HCT116 (cell line): ENCODE data around the gene GLTP.

Experiments
- CBX3 ChIP-seq: IDR thresholded peaks from 2 replicates; pipeline ENCODE4 v1.6.1; 2012; ENCODE audit warnings: low read depth
- CTCF ChIP-seq, 3 experiments: fragments of 200-600 bp in 1 of 3; sonication (generic) in 1 of 3; IDR thresholded peaks in 2 of 3; conservative IDR thresholded peaks in 1 of 3; 2 replicates each; pipeline ENCODE4 v1.5.1; 2012 to 2017; ENCODE audit warnings: low read depth in 2 of 3, low read length in 2 of 3, antibody characterized with exemption in 1 of 3, borderline replicate concordance in 1 of 3, control low read depth in 1 of 3, mild to moderate bottlenecking in 1 of 3, mixed read lengths in 1 of 3, mixed run types in 1 of 3, moderate library complexity in 1 of 3; ENCODE audit not compliant: insufficient read depth in 1 of 3
- EZH2 ChIP-seq: fragments of 200-600 bp; sonication (generic); IDR thresholded peaks from 2 replicates; pipeline ENCODE4 v1.6.1; 2017; ENCODE audit warnings: antibody characterized with exemption, mixed run types
- JUND ChIP-seq: IDR thresholded peaks from 2 replicates; pipeline ENCODE4 v1.6.1; 2012
- POLR2A ChIP-seq: IDR thresholded peaks from 2 replicates; pipeline ENCODE4 v1.7.0; 2011; ENCODE audit warnings: borderline replicate concordance; ENCODE audit not compliant: insufficient read depth, insufficient read length; ENCODE audit errors: extremely low read depth
- RAD21 ChIP-seq: IDR thresholded peaks from 2 replicates; pipeline ENCODE4 v1.6.1; 2012; ENCODE audit warnings: low read depth, mild to moderate bottlenecking
- SP1 ChIP-seq: IDR thresholded peaks from 2 replicates; pipeline ENCODE4 v1.6.1; 2012; ENCODE audit warnings: low read depth
- SRF ChIP-seq: IDR thresholded peaks from 2 replicates; pipeline ENCODE4 v1.6.1; 2012; ENCODE audit warnings: low read depth
- TCF7L2 ChIP-seq: IDR thresholded peaks from 2 replicates; pipeline ENCODE4 v1.7.0; 2011; ENCODE audit warnings: borderline replicate concordance, inconsistent platforms; ENCODE audit not compliant: insufficient read depth, insufficient read length; ENCODE audit errors: extremely low read depth
- ZBTB33 ChIP-seq: IDR thresholded peaks from 2 replicates; pipeline ENCODE4 v1.6.1; 2011; ENCODE audit warnings: mild to moderate bottlenecking, low read length, moderate library complexity; ENCODE audit not compliant: insufficient replicate concordance; ENCODE audit errors: extremely low read depth
- ZNF274 ChIP-seq: fragments of 200-500 bp; sonication (Bioruptor generic); IDR thresholded peaks from 2 replicates; pipeline ENCODE4 v1.6.1; 2014; ENCODE audit warnings: mild to moderate bottlenecking, low read depth, low read length, inconsistent platforms

- no peak for TF ChIP-seq CTCF (IDR thresholded peaks at IDR 0.05 in 2 of 3, conservative IDR thresholded peaks at IDR 0.05 in 1 of 3; ENCODE audit: borderline replicate concordance in 1 of 3, insufficient read depth in 1 of 3, low read depth in 2 of 3, low read length in 2 of 3)
- TF ChIP-seq EZH2 = no peak
- TF ChIP-seq POLR2A = no peak
- no peak for TF ChIP-seq ZBTB33
- no peak for TF ChIP-seq RAD21
- no peak for TF ChIP-seq SRF
- TF ChIP-seq ZNF274 = no peak
- no peak for TF ChIP-seq JUND
- no peak for TF ChIP-seq CBX3
- TF ChIP-seq TCF7L2 = no peak
- no peak for TF ChIP-seq SP1
Observed at GRCh38 chr12:109818253-109818652, 62.1 kb downstream of the GLTP start.
